SK-N-SH (cell line): ENCODE results near the gene SLC13A2. TPM values are rescaled to one million over a fixed set of nuclear protein-coding genes. Genes with fewer than 3 reads are reported as not detected.

ENCODE experiments used
- CTCF ChIA-PET: fragments of 300-600, 350-600 bp; formaldehyde crosslinking; extraction: SDS; loops from one replicate; lab custom pipeline; 2021; lab: Yijun Ruan, JAX
- POLR2A ChIA-PET: fragments of 350-600 bp; sonication (Branson Sonifier 250); formaldehyde crosslinking; extraction: SDS; loops from one replicate; lab custom pipeline; 2020; ENCODE audit warnings: antibody characterized with exemption, inconsistent platforms; lab: Yijun Ruan, JAX
- DNase-seq: peaks from one replicate; pipeline ENCODE4 v3.0.0; 2012
- H2AFZ ChIP-seq: fragments of 200-600 bp; sonication (generic); 2 replicates; pipeline ENCODE4 v1.8.1; 2016; ENCODE audit warnings: antibody characterized with exemption, mild to moderate bottlenecking, low read depth
- H3F3A ChIP-seq: fragments of 200-600 bp; sonication (generic); replicated peaks from 2 replicates; pipeline ENCODE3; 2016; ENCODE audit warnings: antibody characterized with exemption, mild to moderate bottlenecking; ENCODE audit not compliant: insufficient read depth
- H3K27ac ChIP-seq, 2 experiments: fragments of 200-500 bp in 1 of 2; fragments of 200-600 bp in 1 of 2; sonication (Bioruptor generic) in 1 of 2; sonication (generic), shearing (Covaris generic) in 1 of 2; 2 replicates each; pipeline versions ENCODE4 v1.5.1 to v1.6.1; 2014 to 2016; ENCODE audit warnings: low read depth in 2 of 2, inconsistent platforms in 1 of 2, low read length in 1 of 2, mild to moderate bottlenecking in 1 of 2, mixed read lengths in 1 of 2
- H3K27me3 ChIP-seq: fragments of 200-600 bp; sonication (generic), shearing (Covaris generic); 2 replicates; pipeline ENCODE4 v1.6.1; 2016; ENCODE audit warnings: mixed run types; ENCODE audit not compliant: insufficient read depth
- H3K36me3 ChIP-seq, 2 experiments: fragments of 200-500 bp in 1 of 2; fragments of 200-600 bp in 1 of 2; sonication (Bioruptor generic) in 1 of 2; sonication (generic) in 1 of 2; replicated peaks in 1 of 2; 2 replicates each; pipeline versions ENCODE3 to v1.5.1; 2014 to 2016; ENCODE audit warnings: low read length in 1 of 2, mild to moderate bottlenecking in 1 of 2; ENCODE audit not compliant: insufficient read depth in 2 of 2, control insufficient read depth in 1 of 2
- H3K4me1 ChIP-seq, 2 experiments: fragments of 200-500 bp in 1 of 2; fragments of 200-600 bp in 1 of 2; sonication (Bioruptor generic) in 1 of 2; sonication (generic), shearing (Covaris generic) in 1 of 2; 2 replicates each; pipeline versions ENCODE4 v1.5.1 to v1.6.1; 2014 to 2016; ENCODE audit warnings: low read depth in 1 of 2, low read length in 1 of 2, mixed run types in 1 of 2; ENCODE audit not compliant: insufficient read depth in 2 of 2, control insufficient read depth in 1 of 2
- H3K4me2 ChIP-seq: fragments of 200-600 bp; sonication (generic), shearing (Covaris generic); 2 replicates; pipeline ENCODE4 v1.6.1; 2017; ENCODE audit warnings: mixed run types
- H3K4me3 ChIP-seq, 2 experiments: fragments of 200-500 bp in 1 of 2; fragments of 200-600 bp in 1 of 2; sonication (Bioruptor generic) in 1 of 2; sonication (generic), shearing (Covaris generic) in 1 of 2; 2 replicates each; pipeline versions ENCODE4 v1.5.1 to v1.8.1; 2014 to 2016; ENCODE audit warnings: low read depth in 2 of 2, inconsistent platforms in 1 of 2, low read length in 1 of 2, mild to moderate bottlenecking in 1 of 2, mixed read lengths in 1 of 2, moderate library complexity in 1 of 2
- H3K79me2 ChIP-seq: fragments of 200-600 bp; sonication (generic); 2 replicates; pipeline ENCODE4 v1.8.1; 2017; ENCODE audit warnings: mild to moderate bottlenecking; ENCODE audit not compliant: insufficient read depth
- H3K9ac ChIP-seq: fragments of 200-600 bp; sonication (generic); 2 replicates; pipeline ENCODE4 v1.6.1; 2017; ENCODE audit warnings: mixed run types
- H3K9me2 ChIP-seq: fragments of 200-600 bp; sonication (generic); 2 replicates; pipeline ENCODE4 v1.6.1; 2017; ENCODE audit warnings: mixed run types
- H3K9me3 ChIP-seq: fragments of 200-600 bp; sonication (generic); 2 replicates; pipeline ENCODE4 v1.6.1; 2017; ENCODE audit warnings: mixed run types, mild to moderate bottlenecking, moderate library complexity
- H4K20me1 ChIP-seq: fragments of 200-600 bp; sonication (generic); 2 replicates; pipeline ENCODE4 v1.6.1; 2017; ENCODE audit warnings: mild to moderate bottlenecking, mixed run types; ENCODE audit not compliant: insufficient read depth
- ELF1 ChIP-seq: IDR thresholded peaks from 2 replicates; pipeline ENCODE4 v1.4.0; 2012
- FOXJ3 ChIP-seq: sonication (generic); formaldehyde crosslinking; IDR thresholded peaks from 2 replicates; pipeline ENCODE4 v1.5.1; 2020; ENCODE audit warnings: mild to moderate bottlenecking, missing genetic modification reagents
- FOXM1 ChIP-seq: IDR thresholded peaks from 2 replicates; pipeline ENCODE4 v1.4.0; 2012; ENCODE audit warnings: low read depth, mild to moderate bottlenecking
- GATA2 ChIP-seq: sonication (generic); formaldehyde crosslinking; IDR thresholded peaks from 2 replicates; pipeline ENCODE4 v1.5.0; 2020; ENCODE audit warnings: mild to moderate bottlenecking, missing genetic modification reagents
- JUND ChIP-seq: IDR thresholded peaks from 2 replicates; pipeline ENCODE4 v1.4.0; 2012
- MEF2A ChIP-seq: IDR thresholded peaks from 2 replicates; pipeline ENCODE4 v1.4.0; 2012; ENCODE audit warnings: low read depth, borderline replicate concordance
- MXI1 ChIP-seq: IDR thresholded peaks from 2 replicates; pipeline ENCODE4 v1.6.1; 2012; ENCODE audit warnings: mild to moderate bottlenecking, low read depth, low read length, improper control_type of control experiment
- NFIC ChIP-seq: IDR thresholded peaks from 2 replicates; pipeline ENCODE4 v1.4.0; 2012; ENCODE audit warnings: borderline replicate concordance
- RAD21 ChIP-seq: IDR thresholded peaks from 2 replicates; pipeline ENCODE4 v1.6.1; 2012; ENCODE audit warnings: mild to moderate bottlenecking, low read length
- RCOR1 ChIP-seq: fragments of 150-350 bp; IDR thresholded peaks from 2 replicates; pipeline ENCODE4 v1.6.1; 2017; ENCODE audit warnings: antibody characterized with exemption, low read length
- TAF1 ChIP-seq: IDR thresholded peaks from 2 replicates; pipeline ENCODE4 v1.6.1; 2012; ENCODE audit warnings: low read depth, mild to moderate bottlenecking, low read length, moderate library complexity, borderline replicate concordance
- TCF12 ChIP-seq: IDR thresholded peaks from 2 replicates; pipeline ENCODE4 v1.4.0; 2012
- TEAD4 ChIP-seq: IDR thresholded peaks from 2 replicates; pipeline ENCODE4 v1.4.0; 2012; ENCODE audit warnings: mild to moderate bottlenecking, borderline replicate concordance; ENCODE audit not compliant: insufficient read depth
- WGBS: methylation state at CpG from one replicate; pipeline ENCODE4 v1.1.6; 2017; ENCODE audit warnings: low lambda C conversion rate; 5-methylcytosine and 5-hydroxymethylcytosine counted together
- polyA plus RNA-seq, 3 experiments: library from polyadenylated mRNA; depleted of rRNA; stranded (reverse); fragments of >200 nt; gene quantifications; 2 replicates each; pipeline ENCODE4 v1.2.3, GENCODE V29; 2012
- TF ChIP-seq, protein P1 (sequence below): fragments of 200-600 bp; sonication (generic); IDR thresholded peaks from 2 replicates; pipeline ENCODE4 v1.6.1; 2017; ENCODE audit warnings: antibody characterized with exemption, mild to moderate bottlenecking, moderate library complexity
- TF ChIP-seq, protein P2 (sequence below): IDR thresholded peaks from 2 replicates; pipeline ENCODE4 v1.4.0; 2012; ENCODE audit warnings: low read depth
- TF ChIP-seq, protein P3 (sequence below): fragments of 150-350 bp; IDR thresholded peaks from 2 replicates; pipeline ENCODE4 v1.6.1; 2016; ENCODE audit warnings: mild to moderate bottlenecking, low read depth, low read length
- TF ChIP-seq, protein P4 (sequence below): IDR thresholded peaks from 2 replicates; pipeline ENCODE4 v1.4.0; 2012; ENCODE audit warnings: low read depth, borderline replicate concordance
- TF ChIP-seq, protein P5 (sequence below): IDR thresholded peaks from 2 replicates; pipeline ENCODE4; 2012

SLC13A2 gene
- polyA plus RNA-seq, 1 of the 3 experiments (the other 2 are of a cell fraction) = not detected

DNA sequence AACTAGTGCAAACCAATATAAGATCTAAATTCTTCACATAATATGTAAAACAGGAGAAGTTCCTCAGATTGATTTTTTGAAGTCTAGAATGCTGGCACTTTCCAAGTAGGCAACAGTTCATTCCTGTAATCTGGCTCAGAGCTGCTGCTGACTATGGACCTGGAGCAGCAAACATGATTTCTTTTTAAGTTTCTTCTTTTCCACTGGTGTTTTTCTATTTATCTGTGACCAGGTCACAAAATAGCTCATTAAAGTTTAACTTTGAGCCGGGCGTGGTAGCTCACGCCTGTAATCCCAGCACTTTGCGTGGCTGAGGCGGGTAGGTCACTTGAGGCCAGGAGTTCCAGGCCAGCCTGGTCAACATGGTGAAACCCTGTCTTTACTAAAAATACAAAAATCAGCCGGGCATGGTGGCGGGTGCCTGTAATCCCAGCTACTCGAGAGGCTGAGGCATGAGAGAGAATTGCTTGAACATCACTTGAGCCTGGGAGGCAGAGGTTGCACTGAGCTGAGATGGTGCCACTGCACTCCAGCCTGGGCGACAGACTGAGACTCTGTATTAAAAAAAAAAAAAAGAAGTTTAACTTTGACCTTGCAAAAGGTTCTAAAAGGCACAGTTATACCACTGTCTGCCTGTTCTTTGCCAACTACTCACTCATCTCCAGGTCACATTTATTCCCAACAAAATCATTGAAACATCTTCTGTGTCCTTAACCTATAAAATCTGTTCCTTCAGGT lies 29.4 kb upstream of the SLC13A2 start:
- DNase-seq = no peak
- H3K9me2 ChIP-seq = no peaks in the 10 kb centered on the region
- H3K9me3 ChIP-seq = no peaks in the 10 kb centered on the region; the same call in 1 of the 2 replicates
- H3K36me3 ChIP-seq = no peaks in the 10 kb centered on the region
- H3K9ac ChIP-seq = no peak overlapping the region
- H2AFZ ChIP-seq = no peak overlapping the region
- POLR2A ChIA-PET = interaction anchor here (0.6 kb wide), 1 partner anchor 35 kb away, joined by 3 read pairs; no protein-coding TSS in a partner anchor
- CTCF ChIA-PET = no interaction called here
- H3K27me3 ChIP-seq = peaks cover 8% of the 10 kb centered on the region; the same call in 1 of the 2 replicates
- no peaks in the 10 kb centered on the region for H4K20me1 ChIP-seq
- H3K4me1 ChIP-seq = no peaks in the 10 kb centered on the region
- H3F3A ChIP-seq = no peaks in the 10 kb centered on the region
- 52% methylated on average over 9 of the region's 9 CpGs for WGBS
- no peak overlapping the region for H3K4me2 ChIP-seq
- no peak overlapping the region for H3K4me3 ChIP-seq
- H3K79me2 ChIP-seq = no peaks in the 10 kb centered on the region
- TF ChIP-seq, protein P1, sequence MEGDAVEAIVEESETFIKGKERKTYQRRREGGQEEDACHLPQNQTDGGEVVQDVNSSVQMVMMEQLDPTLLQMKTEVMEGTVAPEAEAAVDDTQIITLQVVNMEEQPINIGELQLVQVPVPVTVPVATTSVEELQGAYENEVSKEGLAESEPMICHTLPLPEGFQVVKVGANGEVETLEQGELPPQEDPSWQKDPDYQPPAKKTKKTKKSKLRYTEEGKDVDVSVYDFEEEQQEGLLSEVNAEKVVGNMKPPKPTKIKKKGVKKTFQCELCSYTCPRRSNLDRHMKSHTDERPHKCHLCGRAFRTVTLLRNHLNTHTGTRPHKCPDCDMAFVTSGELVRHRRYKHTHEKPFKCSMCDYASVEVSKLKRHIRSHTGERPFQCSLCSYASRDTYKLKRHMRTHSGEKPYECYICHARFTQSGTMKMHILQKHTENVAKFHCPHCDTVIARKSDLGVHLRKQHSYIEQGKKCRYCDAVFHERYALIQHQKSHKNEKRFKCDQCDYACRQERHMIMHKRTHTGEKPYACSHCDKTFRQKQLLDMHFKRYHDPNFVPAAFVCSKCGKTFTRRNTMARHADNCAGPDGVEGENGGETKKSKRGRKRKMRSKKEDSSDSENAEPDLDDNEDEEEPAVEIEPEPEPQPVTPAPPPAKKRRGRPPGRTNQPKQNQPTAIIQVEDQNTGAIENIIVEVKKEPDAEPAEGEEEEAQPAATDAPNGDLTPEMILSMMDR = no peak
- TF ChIP-seq, protein P2, sequence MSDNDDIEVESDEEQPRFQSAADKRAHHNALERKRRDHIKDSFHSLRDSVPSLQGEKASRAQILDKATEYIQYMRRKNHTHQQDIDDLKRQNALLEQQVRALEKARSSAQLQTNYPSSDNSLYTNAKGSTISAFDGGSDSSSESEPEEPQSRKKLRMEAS = no peak
- TF ChIP-seq TCF12 (no peak), ELF1 (no peak), MEF2A (no peak)
- H3K27ac ChIP-seq = no peak overlapping the region

DNA sequence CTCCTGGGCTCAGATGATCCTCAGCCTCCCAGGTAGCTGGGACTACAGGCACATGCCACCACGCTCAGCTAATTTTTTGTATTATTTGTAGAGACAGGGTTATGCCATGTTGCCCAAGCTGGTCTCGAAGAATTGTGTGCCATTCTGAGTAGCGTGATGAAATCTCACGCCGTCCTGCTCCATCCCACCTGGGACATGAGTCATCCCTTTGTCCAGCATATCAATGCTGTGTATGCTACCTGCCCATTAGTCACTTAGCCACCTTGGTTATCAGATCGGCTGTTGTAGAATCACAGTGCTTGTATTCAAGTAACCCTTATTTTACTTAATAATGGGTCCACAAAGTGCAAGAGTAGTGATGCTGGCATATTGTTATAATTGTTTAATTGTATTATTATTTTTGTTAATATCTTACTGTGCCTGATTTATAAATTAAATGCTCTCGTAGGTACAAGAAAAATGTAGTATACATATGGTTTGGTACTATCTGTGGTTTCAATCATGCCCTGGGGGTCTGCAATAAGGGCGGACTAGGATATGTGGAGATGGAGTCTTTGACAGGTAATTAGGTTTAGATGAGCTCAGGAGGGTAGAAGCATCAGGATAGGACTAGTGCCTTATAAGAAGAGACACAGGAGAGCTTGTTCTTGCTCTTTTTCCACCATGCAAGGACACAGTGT lies 26.6 kb upstream of the SLC13A2 start:
- CTCF ChIA-PET = no interaction called here
- Histone ChIP-seq H3K9me2 (no peaks in the 10 kb centered on the region), H4K20me1 (no peaks in the 10 kb centered on the region), H3K4me1 (no peaks in the 10 kb centered on the region), H2AFZ (no peak overlapping the region), H3K9ac (no peak overlapping the region), H3K36me3 (no peaks in the 10 kb centered on the region), H3K9me3 (no peaks in the 10 kb centered on the region; the same call in 1 of the 2 replicates), H3K79me2 (no peaks in the 10 kb centered on the region), H3F3A (no peaks in the 10 kb centered on the region), H3K4me3 (no peak overlapping the region), H3K4me2 (no peak overlapping the region), H3K27ac (no peak overlapping the region), H3K27me3 (no peaks in the 10 kb centered on the region; the same call in 1 of the 2 replicates)
- POLR2A ChIA-PET = no interaction called here
- WGBS = 39% methylated on average over 7 of the region's 8 CpGs
- no peak for DNase-seq
- TF ChIP-seq, protein P3, sequence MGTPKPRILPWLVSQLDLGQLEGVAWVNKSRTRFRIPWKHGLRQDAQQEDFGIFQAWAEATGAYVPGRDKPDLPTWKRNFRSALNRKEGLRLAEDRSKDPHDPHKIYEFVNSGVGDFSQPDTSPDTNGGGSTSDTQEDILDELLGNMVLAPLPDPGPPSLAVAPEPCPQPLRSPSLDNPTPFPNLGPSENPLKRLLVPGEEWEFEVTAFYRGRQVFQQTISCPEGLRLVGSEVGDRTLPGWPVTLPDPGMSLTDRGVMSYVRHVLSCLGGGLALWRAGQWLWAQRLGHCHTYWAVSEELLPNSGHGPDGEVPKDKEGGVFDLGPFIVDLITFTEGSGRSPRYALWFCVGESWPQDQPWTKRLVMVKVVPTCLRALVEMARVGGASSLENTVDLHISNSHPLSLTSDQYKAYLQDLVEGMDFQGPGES = no peak
- TF ChIP-seq TEAD4 = no peak
- TF ChIP-seq TAF1 = no peak
- no peak for TF ChIP-seq NFIC
- TF ChIP-seq, protein P4, sequence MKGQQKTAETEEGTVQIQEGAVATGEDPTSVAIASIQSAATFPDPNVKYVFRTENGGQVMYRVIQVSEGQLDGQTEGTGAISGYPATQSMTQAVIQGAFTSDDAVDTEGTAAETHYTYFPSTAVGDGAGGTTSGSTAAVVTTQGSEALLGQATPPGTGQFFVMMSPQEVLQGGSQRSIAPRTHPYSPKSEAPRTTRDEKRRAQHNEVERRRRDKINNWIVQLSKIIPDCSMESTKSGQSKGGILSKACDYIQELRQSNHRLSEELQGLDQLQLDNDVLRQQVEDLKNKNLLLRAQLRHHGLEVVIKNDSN = no peak
- no peak for TF ChIP-seq RAD21
- TF ChIP-seq ELF1 = no peak
- TF ChIP-seq, protein P1 = no peak
- no peak for TF ChIP-seq TCF12
- TF ChIP-seq, protein P5, sequence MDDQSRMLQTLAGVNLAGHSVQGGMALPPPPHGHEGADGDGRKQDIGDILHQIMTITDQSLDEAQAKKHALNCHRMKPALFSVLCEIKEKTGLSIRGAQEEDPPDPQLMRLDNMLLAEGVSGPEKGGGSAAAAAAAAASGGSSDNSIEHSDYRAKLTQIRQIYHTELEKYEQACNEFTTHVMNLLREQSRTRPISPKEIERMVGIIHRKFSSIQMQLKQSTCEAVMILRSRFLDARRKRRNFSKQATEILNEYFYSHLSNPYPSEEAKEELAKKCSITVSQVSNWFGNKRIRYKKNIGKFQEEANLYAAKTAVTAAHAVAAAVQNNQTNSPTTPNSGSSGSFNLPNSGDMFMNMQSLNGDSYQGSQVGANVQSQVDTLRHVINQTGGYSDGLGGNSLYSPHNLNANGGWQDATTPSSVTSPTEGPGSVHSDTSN = no peak
- no peak for TF ChIP-seq MXI1
- no peak for TF ChIP-seq JUND
- no peak for TF ChIP-seq RCOR1
- TF ChIP-seq FOXJ3 (CRISPR knock-in tag) = no peak
- TF ChIP-seq GATA2 (CRISPR knock-in tag) = no peak
- TF ChIP-seq FOXM1 = no peak
